GM18505 (cell line): Measurements from ENCODE around the gene ABHD16B.

Source experiments
- ATAC-seq: cut with Tn5 transposase; IDR thresholded peaks from one replicate; pipeline ENCODE4 v1.9.1; 2021; ENCODE audit not compliant: unreplicated experiment
- POLR2A ChIP-seq: IDR thresholded peaks from 4 replicates; pipeline ENCODE4 v1.6.1; 2011; ENCODE audit warnings: borderline replicate concordance; ENCODE audit not compliant: insufficient read depth, insufficient read length; ENCODE audit errors: extremely low read depth

Gene ABHD16B

DNA sequence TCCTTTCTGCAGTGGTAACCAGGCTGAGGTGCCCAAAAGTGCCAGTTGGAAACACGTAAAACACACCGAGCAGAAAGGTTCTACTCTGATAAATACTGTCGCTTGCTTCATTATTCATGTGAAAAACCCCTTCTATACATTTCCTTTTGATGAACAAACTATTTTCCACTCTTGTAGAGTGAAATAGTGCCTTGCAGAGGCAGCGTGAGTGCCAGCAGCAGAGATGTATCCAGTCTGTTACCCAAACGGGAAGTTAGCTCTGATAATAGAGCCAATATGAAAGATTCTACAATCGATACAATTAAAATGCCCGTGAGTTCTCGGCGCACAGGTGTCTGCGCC, 31.7 kb upstream of the ABHD16B start:
- ATAC-seq = no peak
- TF ChIP-seq POLR2A = no peak

DNA sequence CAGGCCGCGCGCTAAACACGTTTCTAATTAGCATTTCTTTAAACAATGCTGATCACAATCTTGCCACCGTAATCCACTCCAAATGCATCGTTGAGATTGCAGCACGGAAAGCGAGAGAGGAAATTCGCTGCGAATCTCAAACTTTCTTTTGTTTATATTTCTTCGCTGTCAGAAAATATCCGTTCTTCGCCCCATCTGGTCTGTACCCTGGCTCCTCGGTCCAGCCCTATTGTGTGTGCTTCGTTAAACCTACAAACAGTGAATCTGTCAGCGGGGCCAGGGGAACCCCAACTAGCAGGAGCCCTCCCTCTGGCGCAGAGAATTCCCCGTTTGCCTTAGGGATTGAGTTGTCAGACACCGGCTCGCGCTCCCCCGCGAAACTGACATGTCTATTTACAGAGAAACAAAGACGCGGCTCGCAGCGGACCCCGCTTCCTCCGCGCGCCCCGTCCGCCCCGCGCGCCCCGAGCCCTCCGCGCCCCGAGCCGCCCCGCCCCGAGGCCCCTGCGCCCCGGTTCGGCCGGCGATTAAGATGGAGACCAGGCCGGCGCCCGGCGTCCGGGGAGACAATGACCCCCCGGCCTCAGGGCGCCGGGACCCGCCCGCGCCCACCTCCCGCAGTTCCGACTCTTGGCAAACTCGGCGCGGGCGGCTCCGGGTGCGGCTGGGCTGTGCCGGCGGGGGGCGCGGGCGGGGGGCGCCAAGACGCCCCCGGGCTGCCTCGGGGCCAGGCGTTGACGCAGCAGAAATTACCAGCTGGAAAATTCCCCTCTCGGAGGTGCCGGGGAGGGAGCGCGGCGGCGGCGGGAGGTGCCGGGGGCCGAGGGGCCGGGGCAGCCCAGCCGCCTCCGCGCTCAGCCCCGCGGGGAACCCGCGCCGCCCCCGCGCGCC, 31.1 kb upstream of the ABHD16B start:
- ATAC-seq = peak; percentile 4
- no peak for TF ChIP-seq POLR2A

DNA sequence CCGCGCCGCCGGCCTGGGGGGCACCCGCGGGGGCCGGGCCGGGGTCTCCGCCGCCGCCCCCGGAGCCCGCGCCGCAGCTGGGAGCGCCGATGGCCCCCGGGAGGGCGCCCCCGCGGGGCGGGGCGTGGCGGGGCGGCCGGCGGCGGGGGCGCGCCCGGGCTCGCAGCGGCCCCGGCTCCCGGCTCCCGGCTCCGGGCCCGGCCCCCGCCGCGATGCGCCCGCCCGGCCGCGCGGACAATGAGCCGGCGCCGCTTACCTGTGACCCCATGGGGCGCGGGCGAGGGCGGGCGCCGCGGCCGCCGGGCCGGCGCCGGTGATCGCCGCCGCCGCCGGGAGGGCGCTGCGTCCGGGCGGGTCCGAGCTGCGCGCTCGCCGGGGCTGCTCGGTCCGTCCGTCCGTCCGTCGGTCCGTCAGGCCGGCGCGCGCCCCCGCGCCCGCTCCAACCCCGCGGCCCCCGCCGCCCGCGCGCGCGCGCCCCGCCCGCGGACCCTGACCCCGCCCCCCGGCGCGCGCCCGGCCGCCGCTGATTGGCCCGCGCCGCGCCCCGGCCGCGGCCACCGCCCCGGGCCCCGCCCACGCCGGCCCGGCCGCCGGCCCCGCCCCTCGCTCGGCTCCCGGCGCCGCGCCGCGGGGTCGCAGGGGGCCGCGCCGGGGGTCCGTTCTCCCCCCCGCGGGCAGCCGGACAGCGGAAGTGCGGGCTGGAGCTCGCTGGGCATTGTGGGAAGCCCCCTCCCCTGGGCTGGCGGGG, 30.3 kb upstream of the ABHD16B start, which contains the start of gene ZBTB46:
Gene ZBTB46 (minus strand): TSS at position 424 of the 748 bp plus-strand sequence. CDS start 40,507 bp downstream, outside the sequence.
- peak; percentile 46 for ATAC-seq
- no peak for TF ChIP-seq POLR2A

DNA sequence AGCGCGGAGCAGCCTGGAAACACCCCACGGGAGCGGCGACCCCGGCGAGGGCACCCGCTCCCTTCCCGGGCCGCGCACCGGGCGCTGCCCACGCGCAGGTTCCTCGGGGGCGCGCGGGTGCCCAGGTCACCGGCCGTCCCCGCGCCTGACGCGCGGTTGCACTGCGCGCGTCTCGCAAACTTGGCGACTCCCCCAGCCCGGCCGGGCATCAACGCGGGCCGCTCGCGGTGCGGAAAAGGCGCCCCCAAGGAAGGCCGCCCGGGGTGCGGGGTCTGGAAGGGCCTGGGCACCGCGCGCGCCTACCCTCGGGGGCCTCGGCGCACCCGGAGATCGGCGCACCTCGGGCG, 29.7 kb upstream of the ABHD16B start:
- peak; percentile 17 for ATAC-seq
- TF ChIP-seq POLR2A = no peak

DNA sequence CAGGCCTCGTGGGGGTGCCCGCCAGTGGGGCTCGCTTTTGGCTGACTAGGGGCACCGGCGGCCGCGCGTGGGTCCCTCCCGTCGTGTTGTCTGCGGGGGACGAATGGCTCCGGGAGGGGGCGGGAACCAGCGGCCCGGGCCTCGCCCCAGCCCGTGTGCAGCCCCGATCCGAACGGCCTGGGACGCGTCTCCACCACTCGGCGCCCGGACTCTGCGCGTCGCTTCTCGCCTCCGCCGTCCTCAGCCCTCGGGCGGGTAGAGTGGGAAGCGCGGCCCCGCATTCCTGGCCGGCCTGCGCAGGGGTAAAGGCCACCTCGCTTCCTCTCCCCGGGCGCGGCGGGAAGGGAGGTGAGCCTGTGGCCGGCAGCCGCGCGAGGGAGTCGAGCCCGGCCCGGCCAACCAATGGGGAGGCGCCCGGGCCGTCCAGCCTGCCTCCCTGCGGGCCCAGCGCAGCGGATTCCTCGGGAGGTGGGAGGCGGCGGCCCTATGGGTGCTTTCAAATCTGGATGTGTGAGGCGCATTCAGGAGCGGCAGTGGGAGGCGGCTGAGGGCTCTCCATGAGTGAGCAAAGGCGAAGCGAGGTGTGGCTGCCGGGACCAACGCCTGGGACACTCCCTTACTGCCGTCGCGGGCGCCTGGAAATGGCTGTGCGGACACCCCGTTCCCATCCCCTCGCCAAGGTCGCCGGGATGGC, 29.2 kb upstream of the ABHD16B start:
- TF ChIP-seq POLR2A = no peak
- no peak for ATAC-seq

DNA sequence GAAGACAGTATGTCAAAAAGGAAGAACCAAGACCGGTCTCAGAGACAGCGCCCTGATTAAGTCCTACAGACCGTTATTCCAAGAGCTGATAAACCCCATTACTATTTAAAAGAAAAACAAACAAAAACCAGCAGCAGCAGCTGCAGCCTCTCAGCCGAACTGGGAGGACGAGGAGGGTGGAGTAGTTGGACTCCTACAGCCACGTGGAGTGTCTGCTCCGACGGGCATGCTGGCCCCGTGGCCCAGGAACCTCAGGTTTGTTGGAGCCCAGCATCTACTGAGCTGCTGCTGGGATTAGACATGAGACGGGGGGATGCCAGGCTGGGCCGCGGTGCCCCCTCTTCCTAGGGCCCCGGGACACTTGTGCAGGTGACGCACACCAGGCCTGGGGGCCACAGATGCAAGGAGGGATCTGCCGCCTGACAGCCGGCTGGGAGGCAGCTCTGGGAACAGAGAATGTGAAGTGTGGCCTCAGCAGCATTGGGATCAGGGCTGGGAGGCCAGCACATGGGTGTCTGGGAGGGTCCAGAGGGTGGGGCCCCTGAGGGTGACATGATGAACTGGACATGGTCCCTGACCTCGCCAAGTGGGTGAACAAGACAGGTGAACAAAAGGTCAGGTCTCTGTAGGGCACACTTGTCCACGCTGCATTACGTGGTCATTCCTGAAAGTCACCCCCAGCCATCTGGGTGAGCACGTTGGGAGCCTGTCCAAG, 27.4 kb upstream of the ABHD16B start:
- TF ChIP-seq POLR2A = no peak
- ATAC-seq = no peak

DNA sequence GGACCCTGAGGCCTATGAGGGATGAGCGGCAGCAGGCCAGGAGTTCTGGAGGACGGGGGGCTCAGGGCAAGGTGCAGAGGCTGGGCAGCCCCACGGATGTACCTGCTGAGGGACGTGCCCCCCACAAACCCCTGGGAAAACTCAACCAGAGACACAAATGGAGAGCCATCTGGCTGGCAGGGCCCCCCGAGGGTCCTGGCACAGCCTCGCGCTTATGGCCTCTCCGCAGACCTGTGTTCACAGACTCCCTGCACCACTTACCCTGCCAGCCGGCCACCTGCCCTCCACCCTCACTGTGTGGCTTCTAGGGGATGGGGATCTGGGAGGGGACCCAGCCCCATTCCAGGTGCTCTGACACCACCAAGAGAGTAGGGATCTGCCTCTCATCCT, 26.8 kb upstream of the ABHD16B start:
- no peak for TF ChIP-seq POLR2A
- no peak for ATAC-seq

DNA sequence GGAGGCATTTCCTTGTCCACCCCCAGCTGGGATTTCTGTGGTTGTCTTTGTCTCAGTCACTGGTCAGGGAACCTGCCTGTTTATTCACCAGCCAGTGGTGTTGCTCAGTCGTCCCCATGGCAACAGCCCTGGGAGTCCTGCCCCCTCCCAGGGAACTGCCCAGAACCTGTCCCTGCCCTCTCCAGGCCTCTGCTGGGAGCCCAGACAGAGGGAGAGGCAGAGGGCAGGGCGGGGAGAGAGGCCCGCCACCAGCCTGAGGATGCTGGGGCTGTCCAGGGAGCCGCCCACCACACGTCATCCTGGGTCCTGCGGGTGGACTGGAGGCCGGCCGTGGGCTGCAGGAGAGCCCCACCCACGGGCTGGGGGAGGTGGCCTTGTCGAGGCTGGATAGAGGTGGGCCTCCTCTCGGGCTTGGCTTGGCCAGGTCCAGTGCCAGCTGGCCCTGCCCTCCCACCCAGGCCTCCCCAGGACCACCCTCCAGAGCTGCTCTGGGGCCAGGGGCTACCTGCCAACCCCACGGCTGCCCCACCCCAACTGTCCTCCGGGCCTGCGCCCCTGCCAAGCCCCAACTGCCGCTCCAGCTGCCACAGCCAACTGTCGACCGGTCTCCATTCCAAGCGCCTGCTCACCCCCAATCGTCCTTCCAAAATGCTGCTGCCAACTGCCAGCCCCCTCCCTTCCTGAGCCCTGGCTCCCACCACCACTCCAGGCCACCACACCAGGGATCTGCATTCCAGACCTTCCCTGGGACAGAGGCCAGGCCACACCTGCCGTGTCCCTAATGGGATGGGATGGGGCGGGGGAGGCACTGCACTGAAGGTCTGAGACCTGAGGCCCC, 26.1 kb upstream of the ABHD16B start:
- no peak for ATAC-seq
- TF ChIP-seq POLR2A = no peak

DNA sequence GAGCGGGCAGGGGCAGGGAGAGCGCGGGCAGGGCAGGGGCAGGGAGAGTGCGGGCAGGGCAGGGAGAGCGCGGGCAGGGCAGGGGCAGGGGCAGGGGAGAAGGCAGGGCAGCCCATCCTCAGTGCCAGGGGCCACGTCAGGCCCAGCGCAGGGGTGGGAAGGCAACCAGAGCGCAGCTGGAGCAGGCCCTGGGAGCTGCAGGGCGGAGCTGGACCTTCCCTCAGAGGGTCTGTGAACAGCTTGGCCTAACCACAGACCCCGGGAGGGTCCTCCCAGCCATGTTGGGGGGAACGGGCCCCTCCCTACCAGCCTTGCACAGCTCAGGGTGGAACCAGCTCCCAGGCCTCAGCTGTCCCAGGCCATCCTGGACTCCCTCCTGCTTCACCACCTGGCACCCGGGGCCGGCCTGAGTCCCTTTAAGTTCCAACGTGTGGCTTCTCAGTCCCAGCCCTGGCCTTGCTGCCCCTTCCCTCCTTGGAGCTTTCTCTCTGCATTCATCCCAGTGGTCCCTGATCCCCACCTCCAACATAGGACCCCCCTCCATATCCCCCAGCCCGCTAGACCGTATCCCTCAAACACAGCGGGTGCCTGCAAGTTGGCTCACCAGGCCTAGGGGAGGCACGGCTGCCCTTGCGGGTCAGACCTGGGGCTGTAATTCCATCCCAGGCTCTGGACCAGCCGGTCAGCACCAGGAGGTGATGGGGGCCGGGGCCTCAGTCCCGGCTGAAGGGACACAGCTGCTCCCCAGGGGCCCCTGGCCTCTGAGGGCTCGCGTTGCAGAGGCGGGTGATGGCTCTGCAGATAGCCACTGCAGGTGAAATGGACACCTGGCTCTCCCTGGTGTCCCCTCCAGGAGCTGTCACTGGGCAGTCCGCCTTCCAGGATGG, 24.6 kb upstream of the ABHD16B start:
- no peak for ATAC-seq
- no peak for TF ChIP-seq POLR2A

DNA sequence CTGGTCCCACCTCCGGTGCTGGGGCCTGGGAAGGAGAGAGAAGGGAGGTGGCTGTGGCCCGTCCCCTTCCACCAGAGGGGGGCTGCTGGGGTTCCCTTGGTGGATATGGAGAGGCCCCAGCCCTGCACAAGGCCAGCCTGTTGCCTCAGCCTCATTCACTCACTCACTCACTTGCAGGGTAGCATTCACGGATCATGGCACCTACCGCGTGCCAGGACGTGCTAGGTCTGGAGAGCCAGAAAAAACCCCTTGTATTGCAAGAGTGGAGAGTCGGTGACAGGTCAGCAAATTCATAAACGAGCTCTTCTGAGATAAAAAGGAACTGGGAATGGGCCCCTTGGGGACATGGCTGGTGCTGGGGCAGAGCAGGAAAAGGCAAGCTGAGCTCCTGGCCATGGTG, 23.8 kb upstream of the ABHD16B start:
- TF ChIP-seq POLR2A = no peak

DNA sequence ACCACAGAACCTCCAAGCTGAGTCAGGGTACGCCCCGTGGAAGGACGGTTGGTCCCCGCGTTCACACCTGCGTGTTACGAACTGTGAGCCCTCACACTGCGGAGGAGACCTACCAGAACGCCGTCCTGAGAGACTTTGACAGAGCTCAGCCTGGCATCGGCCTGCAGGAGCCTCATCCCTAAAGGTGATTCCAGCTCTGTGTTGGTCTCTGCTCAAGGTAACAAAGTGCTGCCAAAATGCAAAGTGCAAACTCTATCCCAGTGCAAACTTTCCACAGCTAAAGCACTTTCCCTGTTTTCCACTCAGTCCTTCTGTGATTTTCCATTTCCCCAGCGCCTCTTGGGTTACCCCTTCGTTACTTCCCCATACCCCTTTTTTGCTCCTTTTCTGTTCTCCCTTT, 21.7 kb upstream of the ABHD16B start:
- TF ChIP-seq POLR2A = no peak

More for the DNA sequence above, 23.8 kb upstream of the ABHD16B start:
- no peak for ATAC-seq

More for the DNA sequence above, 21.7 kb upstream of the ABHD16B start:
- no peak for ATAC-seq
